Measurements from ENCODE around the gene PKLR.

- no peak for TF ChIP-seq CTCF (IDR thresholded peaks at IDR 0.05; ENCODE audit: poor library complexity, severe bottlenecking)
- no peak for TF ChIP-seq RAD21 (conservative IDR thresholded peaks at IDR 0.05)
- TF ChIP-seq EP300 (conservative IDR thresholded peaks at IDR 0.05; ENCODE audit: poor library complexity, severe bottlenecking): no peak
- no peak for TF ChIP-seq REST (IDR thresholded peaks at IDR 0.05; ENCODE audit: borderline replicate concordance)
- no peak for TF ChIP-seq POLR2AphosphoS5 (IDR thresholded peaks at IDR 0.05)
- TF ChIP-seq MXI1 (conservative IDR thresholded peaks at IDR 0.05; ENCODE audit: poor library complexity, severe bottlenecking): no peak
- TF ChIP-seq EZH2 (IDR thresholded peaks at IDR 0.05; ENCODE audit: borderline replicate concordance, insufficient read depth, low read length, poor library complexity, severe bottlenecking): no peak
Measured at GRCh38 chr1:155251566-155251965, 49.7 kb downstream of the PKLR start.

All from neural cell (in vitro differentiated cells).